Right ventricle myocardium superior (tissue), 1 donor: Measurements from ENCODE around the gene SYNDIG1. TPM values are rescaled to one million over a fixed set of nuclear protein-coding genes. Genes with fewer than 3 reads are reported as not detected.

Source experiments
- ATAC-seq: fragments of 200-7000 bp; cut with Tn5 transposase; one replicate; pipeline ENCODE4 v1.9.1; 2020; ENCODE audit warnings: mild to moderate bottlenecking; ENCODE audit not compliant: poor library complexity
- DNase-seq: peaks from one replicate; pipeline ENCODE4 v3.0.0-alpha.2; 2020
- intact Hi-C: fragments of 100-400 bp; cut with DNase I; formaldehyde crosslinking; loops from one replicate; pipeline ENCODE4 v1.11.2; 2022
- total RNA-seq: library from RNA; stranded (reverse); fragmentation: NEBNext Ultra II Directional; extraction: Animal tissue kit (Norgen Biotek cat#: 25700); gene quantifications from one replicate; pipeline ENCODE4 v1.2.1, GENCODE V29; 2021
- donor health status: DM: no; HTN: yes; CAD: no; lungs with severe emphysema.

The SYNDIG1 gene
- total RNA-seq, 1 donor from 2014 or later = 11.5 TPM

- intact Hi-C loops = no loop called here
- ATAC-seq = peak; percentile 81
- DNase-seq = peak; percentile 61
Measured at GRCh38 chr20:24465730-24466129, 3.7 kb upstream of the SYNDIG1 start.

GRCh38 chr20:24468401-24469115 lies 871 bp upstream of the SYNDIG1 start:
- DNase-seq = no peak
- ATAC-seq = no peak
- intact Hi-C loops = no loop called here

DNA sequence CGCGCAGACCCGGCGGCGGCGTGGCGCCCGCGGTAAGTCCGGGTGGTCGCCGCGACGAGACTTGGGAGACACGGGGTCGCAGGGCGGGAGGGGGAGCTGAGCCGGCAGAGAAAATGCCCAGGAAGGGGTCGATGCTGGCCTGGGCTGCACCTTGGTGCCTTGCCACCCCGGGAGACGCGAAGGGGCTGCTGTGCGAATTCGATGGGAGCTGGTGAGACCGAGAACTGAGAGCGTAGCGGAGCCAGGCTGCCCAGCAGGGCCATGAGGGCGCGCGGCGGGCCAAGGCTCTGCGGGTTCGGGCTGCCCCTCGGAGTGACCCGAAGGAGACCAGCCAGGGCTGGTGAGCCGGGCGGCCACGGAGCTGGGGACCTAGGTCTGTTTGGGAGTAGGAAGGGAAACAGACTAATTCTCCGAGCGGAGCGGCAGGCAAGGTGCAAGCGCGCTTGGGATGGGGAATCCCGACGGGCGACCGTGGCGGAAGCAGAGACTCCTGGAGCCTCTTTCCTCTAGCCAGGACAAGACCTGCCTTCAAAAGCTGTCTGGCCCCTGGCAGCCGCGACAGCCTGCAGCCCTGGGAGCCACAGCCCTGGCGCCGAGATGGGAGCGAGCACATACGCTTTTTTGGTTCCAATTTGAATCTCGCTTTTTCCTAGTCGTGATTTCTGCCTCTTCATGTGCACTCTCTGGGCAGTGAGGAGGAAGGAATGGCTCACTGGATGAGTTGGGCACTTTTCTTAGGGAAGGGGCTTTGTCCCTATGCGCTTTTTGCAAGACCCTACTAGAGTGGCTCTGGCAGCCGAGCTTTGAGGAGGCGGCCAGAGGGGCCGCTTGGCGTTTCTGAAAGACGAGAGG lies 691 bp downstream of the SYNDIG1 start:
- ATAC-seq (peak; percentile 19), DNase-seq (no peak)
- intact Hi-C loops = no loop called here

- peak; percentile 40 for ATAC-seq
- intact Hi-C loops = no loop called here
- DNase-seq = no peak
Measured at GRCh38 chr20:24470746-24471582, 1.5 kb downstream of the SYNDIG1 start.

GRCh38 chr20:24472426-24472825 lies 3.0 kb downstream of the SYNDIG1 start:
- intact Hi-C loops = no loop called here
- ATAC-seq (no peak), DNase-seq (no peak)

DNA sequence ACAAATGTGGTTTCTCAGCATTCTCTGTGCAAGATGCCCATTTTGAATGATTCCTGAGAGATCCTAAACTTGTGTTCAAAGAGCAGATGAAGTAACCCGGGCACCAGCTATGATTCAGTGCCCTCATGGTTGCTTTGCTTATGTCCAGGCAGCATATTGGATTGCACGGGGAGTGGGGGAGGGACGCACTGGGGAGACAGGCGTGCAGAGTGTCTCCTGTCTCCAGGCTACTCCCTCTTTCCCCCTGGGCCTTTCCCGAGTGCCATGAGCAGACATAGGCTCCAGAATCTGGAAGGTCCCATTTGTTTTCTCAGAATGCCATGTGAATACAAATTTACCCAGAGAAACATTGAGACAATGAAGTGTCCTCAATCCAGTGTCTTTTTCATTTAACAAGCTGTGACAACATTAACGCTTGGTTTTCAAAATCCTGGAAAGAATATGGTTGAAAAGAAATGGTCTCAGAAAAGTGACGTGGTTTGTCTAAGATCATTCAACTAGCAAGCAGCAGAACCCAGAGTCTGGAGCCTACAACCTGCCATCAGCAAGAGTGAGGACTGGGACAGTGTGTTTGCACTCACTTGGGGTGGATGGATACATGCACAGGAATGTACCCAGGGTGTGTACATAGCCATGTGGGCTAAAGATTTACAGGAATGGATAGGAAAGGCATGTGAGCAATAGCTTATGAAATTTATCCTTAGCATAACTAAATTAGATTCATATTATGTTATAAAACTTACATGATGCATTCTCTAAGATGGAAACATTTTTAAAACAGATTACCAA lies 4.2 kb downstream of the SYNDIG1 start:
- DNase-seq (no peak), ATAC-seq (no peak)
- intact Hi-C loops = no loop called here

DNA sequence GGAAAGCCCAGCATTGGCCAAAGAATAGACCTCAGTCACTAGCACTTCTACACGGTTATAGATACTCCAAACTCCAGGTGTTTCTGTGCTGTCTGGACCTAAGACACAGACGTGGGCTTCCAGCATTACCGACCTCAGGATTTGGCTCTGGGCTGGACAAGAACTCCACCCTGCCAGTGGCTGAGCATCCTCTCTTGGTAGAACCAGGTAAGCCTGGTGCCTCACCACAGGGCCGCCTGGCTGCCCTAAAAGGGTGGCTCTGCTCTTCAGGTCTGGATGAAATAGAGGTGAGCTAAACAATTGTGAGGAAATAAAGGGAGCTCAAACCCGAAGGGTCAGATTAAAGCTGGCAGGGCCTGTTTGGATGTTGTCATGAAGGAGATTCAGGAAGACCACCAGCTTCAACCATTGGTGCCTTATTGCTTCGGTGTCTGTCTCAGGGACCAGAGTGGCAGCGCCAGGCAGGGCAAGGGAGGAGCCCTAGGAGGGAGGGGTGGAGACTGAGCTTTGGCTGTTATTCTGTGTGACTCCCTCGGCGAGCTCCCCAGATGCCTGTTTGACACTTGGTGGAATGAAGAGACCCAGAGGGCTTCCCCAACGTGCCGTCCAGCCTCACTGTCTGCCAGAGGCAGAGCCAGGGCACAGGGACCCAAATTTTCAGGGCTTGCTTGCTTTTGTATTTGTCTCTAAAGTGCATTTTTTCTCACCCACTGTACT lies 8.6 kb downstream of the SYNDIG1 start:
- peak; percentile 67 for ATAC-seq

DNA sequence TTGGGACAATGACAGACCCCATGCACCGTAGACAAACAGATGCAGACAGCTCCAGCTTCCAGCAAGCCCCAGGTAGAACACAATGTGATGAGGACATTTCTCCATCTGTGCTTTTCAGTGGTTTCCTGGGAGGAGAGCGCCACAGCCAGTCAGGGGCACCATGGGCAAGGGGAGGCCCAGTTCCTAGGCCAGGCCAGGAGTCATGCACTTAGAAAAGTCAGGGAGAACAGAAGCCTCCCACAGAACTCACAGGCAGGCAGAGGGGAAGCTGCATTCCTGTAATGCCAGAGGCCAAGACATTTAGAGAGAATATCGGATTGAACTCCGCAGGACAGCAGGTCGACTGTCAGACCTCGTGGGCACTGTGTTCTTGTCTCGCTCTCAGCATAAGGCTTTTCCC lies 9.2 kb downstream of the SYNDIG1 start:
- no peak for DNase-seq
- peak; percentile 47 for ATAC-seq
- intact Hi-C loops = no loop called here

More for the DNA sequence above, 8.6 kb downstream of the SYNDIG1 start:
- intact Hi-C loops = no loop called here
- no peak for DNase-seq

GRCh38 chr20:24479106-24479505 lies 9.7 kb downstream of the SYNDIG1 start:
- DNase-seq = no peak
- intact Hi-C loops = no loop called here

GRCh38 chr20:24479595-24479994 lies 10.2 kb downstream of the SYNDIG1 start:
- DNase-seq (no peak), ATAC-seq (no peak)
- intact Hi-C loops = no loop called here

More at GRCh38 chr20:24479106-24479505, 9.7 kb downstream of the SYNDIG1 start:
- ATAC-seq = no peak

- DNase-seq (no peak), ATAC-seq (no peak)
- intact Hi-C loops = no loop called here
Measured at GRCh38 chr20:24480509-24480908, 11.1 kb downstream of the SYNDIG1 start.

GRCh38 chr20:24481173-24481572 lies 11.7 kb downstream of the SYNDIG1 start:
- ATAC-seq = peak; percentile 42
- DNase-seq = no peak
- intact Hi-C loops = no loop called here

DNA sequence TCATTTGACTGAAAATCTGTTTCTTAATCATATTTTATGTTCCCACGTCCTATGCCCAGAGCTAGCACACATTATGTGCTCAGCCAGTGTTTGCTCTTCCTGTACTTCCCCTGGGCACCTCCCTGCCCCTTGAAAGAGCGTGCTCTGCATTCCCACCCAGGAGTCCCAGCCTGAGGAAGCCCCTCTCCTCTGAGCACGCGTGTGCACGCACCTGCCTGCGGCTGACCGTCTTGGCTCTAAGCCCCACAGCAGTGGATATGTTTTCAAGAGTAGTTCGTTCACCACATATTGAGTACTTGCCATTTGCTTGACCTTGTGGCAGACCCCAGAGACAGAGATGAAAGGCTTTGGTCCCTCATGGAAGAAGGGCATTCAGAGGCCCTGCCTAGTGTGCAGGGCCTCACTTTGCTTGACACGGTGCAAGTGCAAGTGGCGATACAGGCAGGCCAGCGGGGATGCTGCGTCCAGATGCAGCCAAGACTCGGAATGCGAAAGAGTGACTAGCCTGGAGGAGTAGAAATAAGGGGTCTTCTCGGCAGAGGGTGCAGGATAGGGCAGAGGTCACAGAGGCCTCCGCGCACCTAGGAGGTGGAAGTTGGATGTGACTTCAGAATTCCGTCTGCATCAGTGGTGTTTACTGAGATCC lies 14.1 kb downstream of the SYNDIG1 start:
- intact Hi-C loops = no loop called here
- ATAC-seq (no peak), DNase-seq (no peak)

DNA sequence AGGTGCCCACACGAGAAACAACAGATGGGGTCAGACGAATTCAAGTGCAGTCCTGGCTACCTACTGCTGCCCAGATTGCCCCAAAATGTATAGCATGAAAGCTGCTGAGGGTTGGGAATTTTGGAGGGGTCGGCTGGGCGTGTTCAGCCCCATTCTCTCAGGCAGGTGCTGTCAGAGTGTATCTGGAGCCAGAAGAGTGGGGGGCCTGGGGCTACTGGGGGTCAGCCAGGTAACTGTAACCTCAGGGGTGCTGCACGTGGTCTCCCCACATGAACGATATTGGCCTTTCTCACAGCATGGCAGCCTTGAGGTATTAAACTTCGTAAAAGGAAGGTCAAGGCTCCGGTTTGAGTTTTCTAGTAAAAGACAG lies 14.6 kb downstream of the SYNDIG1 start:
- ATAC-seq (no peak), DNase-seq (no peak)
- intact Hi-C loops = no loop called here

GRCh38 chr20:24485981-24486380 lies 16.6 kb downstream of the SYNDIG1 start:
- ATAC-seq = no peak
- intact Hi-C loops = no loop called here
- no peak for DNase-seq

DNA sequence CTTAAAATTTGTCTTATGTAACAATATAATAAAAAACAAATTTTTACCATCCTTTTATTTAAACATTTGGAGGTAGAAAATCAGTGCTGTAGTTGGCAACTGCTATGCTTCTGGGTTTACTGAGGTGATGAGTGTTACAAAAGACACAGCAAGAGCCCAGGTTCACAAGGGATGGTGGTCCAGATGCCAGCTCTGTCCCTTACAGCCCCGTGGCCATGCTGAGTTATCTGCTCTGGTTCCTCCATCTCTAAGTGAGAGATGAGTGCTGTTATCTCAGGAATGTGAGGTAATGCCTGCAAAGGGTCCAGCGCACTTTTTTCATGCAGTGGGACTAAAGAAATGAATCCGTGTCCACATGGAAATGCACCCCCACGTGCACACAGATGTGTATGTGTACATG lies 17.8 kb downstream of the SYNDIG1 start:
- intact Hi-C loops = no loop called here
- no peak for ATAC-seq
- DNase-seq = no peak

- no peak for ATAC-seq
- intact Hi-C loops = no loop called here
- DNase-seq = no peak
Measured at GRCh38 chr20:24487648-24488047, 18.2 kb downstream of the SYNDIG1 start.
